Measurements from ENCODE around the gene ZBTB6. TPM values are rescaled to one million over a fixed set of nuclear protein-coding genes. Genes with fewer than 3 reads are reported as not detected.
A peak's percentile ranks its signal among the peaks of the same experiment; 100 is the strongest.

ZBTB6 gene
- total RNA-seq, 6 donors from 2014 or later, result 2.7 to 10.9 (median 7.1) TPM

DNA sequence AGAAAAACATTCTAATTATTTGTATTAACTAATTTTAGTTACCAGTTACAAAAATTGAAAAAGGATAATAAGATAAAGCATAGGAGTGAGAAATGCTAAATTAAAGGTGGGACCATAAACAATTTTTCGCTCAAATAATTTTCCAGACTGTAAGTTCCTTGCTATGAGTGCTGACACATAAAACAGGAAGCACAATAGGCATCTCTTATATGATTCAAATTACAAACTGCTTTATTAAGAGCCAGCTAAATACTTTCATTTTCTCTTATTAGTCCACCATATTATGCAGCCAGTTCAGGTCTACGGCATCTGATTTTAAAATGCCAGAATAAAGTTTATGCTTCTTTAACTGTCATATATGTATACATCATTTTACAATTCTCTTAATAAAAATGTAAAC lies 12.3 kb downstream of the ZBTB6 start:
- peaks cover 28 to 55% (median 35%) of the 10 kb centered on the region in 4 donors for H3K4me1 ChIP-seq

DNA sequence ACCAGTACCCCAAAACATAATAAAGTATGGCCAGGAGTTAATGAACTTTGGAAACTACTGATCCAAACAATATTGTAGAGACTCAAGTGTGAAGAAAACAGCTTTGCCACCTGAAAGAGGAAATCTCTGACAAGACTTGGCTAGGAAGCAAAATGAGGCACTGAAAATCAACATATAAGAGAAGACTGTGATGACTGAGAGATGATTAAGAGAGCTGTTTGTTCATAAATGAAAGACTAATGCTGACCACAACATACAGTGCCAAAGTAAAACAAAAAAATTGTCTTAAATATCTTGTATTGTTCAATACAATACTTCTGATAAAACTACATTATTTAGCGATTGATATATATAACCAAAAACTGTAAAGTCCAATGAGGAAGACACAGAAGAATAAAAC lies 15.2 kb downstream of the ZBTB6 start:
- Histone ChIP-seq H3K27ac (no peak overlapping the region), H3K36me3 (peaks cover 0 to 38% (median 9%) of the 10 kb centered on the region in 4 donors), H3K9me3 (no peaks in the 10 kb centered on the region), H3K27me3 (no peaks in the 10 kb centered on the region), H3K4me3 (no peak overlapping the region), H3K4me1 (peaks cover 17 to 41% (median 22%) of the 10 kb centered on the region in 4 donors)
- TF ChIP-seq EP300 (IDR thresholded peaks at IDR 0.05) (no peak), POLR2AphosphoS5 (IDR thresholded peaks at IDR 0.05) (no peak), POLR2A (IDR thresholded peaks at IDR 0.05) (no peak)
- TF ChIP-seq, protein P1, sequence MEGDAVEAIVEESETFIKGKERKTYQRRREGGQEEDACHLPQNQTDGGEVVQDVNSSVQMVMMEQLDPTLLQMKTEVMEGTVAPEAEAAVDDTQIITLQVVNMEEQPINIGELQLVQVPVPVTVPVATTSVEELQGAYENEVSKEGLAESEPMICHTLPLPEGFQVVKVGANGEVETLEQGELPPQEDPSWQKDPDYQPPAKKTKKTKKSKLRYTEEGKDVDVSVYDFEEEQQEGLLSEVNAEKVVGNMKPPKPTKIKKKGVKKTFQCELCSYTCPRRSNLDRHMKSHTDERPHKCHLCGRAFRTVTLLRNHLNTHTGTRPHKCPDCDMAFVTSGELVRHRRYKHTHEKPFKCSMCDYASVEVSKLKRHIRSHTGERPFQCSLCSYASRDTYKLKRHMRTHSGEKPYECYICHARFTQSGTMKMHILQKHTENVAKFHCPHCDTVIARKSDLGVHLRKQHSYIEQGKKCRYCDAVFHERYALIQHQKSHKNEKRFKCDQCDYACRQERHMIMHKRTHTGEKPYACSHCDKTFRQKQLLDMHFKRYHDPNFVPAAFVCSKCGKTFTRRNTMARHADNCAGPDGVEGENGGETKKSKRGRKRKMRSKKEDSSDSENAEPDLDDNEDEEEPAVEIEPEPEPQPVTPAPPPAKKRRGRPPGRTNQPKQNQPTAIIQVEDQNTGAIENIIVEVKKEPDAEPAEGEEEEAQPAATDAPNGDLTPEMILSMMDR (IDR thresholded peaks at IDR 0.05), result no peak
- DNase-seq, result no peak
- ATAC-seq (ENCODE audit: low FRiP score in 2 of 2), result no peak
- WGBS, 2 donors, result 98 to 100% methylated on average over 1 of the region's 1 CpG

More for the DNA sequence above, 12.3 kb downstream of the ZBTB6 start:
- no peaks in the 10 kb centered on the region for H3K9me3 ChIP-seq
- H3K27me3 ChIP-seq, result no peaks in the 10 kb centered on the region
- H3K36me3 ChIP-seq, result peaks cover 0 to 11% (median 5%) of the 10 kb centered on the region in 4 donors
- 27 to 45% methylated on average over 2 of the region's 2 CpGs for WGBS, 2 donors
- TF ChIP-seq POLR2AphosphoS5 (IDR thresholded peaks at IDR 0.05) (no peak), EP300 (IDR thresholded peaks at IDR 0.05) (no peak), POLR2A (IDR thresholded peaks at IDR 0.05) (no peak)
- TF ChIP-seq, protein P1 (IDR thresholded peaks at IDR 0.05), result no peak
- DNase-seq (no peak), ATAC-seq (ENCODE audit: low FRiP score in 2 of 2) (no peak)
- peak overlapping the region in 2 of 4 donors; percentile 30 to 59 for H3K27ac ChIP-seq
- H3K4me3 ChIP-seq, result no peak overlapping the region

DNA sequence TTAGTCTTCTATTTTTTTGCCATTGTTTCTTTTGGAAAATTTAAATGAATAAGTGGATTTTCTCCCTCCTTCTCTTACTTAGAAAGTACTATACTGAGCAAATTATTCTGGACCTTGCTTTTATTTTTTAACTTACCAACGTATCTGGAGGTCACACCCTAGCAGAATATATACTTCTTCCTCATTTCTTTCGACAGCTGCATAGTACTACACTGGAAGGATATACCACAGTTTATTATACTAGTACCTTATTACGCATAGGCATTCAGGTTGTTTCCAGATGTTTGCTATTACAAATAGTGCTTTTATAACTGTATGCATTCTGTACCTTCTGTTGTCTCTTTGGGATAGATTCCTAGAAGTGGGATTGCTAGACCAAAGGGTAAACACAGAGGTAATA lies 24.6 kb downstream of the ZBTB6 start:
- TF ChIP-seq, protein P1 (IDR thresholded peaks at IDR 0.05), result no peak
- no peak for TF ChIP-seq POLR2AphosphoS5 (IDR thresholded peaks at IDR 0.05)
- no peak for TF ChIP-seq EP300 (IDR thresholded peaks at IDR 0.05)
- no peak for TF ChIP-seq POLR2A (IDR thresholded peaks at IDR 0.05)
- ATAC-seq (ENCODE audit: low FRiP score in 2 of 2), result no peak
- Histone ChIP-seq H3K27me3 (no peaks in the 10 kb centered on the region), H3K4me1 (no peaks in the 10 kb centered on the region), H3K9me3 (no peaks in the 10 kb centered on the region), H3K4me3 (no peak overlapping the region), H3K27ac (no peak overlapping the region), H3K36me3 (peaks cover 9 to 80% (median 45%) of the 10 kb centered on the region in 4 donors)
- WGBS, 2 donors, result 73 to 87% methylated on average over 3 of the region's 3 CpGs
- no peak for DNase-seq

DNA sequence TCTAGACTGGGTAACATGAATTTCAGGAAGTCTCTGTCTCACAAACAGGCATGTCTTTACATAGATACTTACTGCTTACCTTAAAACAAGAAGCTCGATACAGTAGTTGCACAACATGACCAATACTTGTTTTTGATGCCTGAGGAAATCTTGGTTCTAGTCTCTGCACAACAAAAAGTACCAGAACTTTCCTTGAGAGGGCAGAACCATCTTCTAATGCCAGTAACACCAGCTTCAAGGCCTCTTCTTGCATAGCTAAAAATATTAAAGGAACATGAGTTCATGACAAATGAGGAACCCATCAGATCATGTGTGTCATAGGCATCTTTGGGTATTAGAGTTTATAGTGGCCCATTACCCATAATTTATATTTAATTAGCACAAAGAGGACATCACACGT lies 30.0 kb downstream of the ZBTB6 start:
- Histone ChIP-seq H3K27me3 (no peaks in the 10 kb centered on the region), H3K4me1 (no peaks in the 10 kb centered on the region), H3K4me3 (no peak overlapping the region), H3K27ac (no peak overlapping the region), H3K9me3 (no peaks in the 10 kb centered on the region), H3K36me3 (peaks cover 30 to 86% (median 47%) of the 10 kb centered on the region in 4 donors)
- TF ChIP-seq, protein P1 (IDR thresholded peaks at IDR 0.05), result no peak
- TF ChIP-seq POLR2AphosphoS5 (IDR thresholded peaks at IDR 0.05), result no peak
- no peak for TF ChIP-seq POLR2A (IDR thresholded peaks at IDR 0.05)
- no peak for TF ChIP-seq EP300 (IDR thresholded peaks at IDR 0.05)
- 85 to 100% methylated on average over 1 to 2 of the region's 2 CpGs for WGBS, 2 donors
- DNase-seq (no peak), ATAC-seq (ENCODE audit: low FRiP score in 2 of 2) (no peak)

DNA sequence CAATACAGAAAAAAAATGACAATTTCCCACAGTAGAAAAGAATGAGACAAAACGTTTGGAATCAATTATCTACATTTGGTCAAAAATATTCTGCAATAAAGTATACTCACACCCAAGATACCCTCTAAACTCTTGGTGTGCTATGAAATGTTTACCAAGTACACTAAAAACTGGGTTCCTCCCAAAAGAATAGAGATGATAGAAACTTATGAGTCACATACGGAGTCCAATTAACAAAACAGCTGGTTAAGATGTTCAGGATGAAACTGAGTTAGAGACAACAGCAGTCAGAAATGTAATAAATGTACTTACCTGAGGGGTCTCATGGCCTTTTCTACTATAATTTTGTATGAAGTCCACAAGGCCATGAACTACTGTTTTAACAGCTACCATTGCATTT lies 33.7 kb downstream of the ZBTB6 start:
- ATAC-seq (ENCODE audit: low FRiP score in 2 of 2), result no peak
- Histone ChIP-seq H3K27ac (no peak overlapping the region), H3K27me3 (no peaks in the 10 kb centered on the region), H3K36me3 (peaks cover 40 to 100% (median 74%) of the 10 kb centered on the region in 4 donors), H3K4me1 (no peaks in the 10 kb centered on the region), H3K4me3 (no peak overlapping the region), H3K9me3 (no peaks in the 10 kb centered on the region)
- DNase-seq, result no peak
- 79 to 82% methylated on average over 2 of the region's 2 CpGs for WGBS, 2 donors
- TF ChIP-seq POLR2AphosphoS5 (IDR thresholded peaks at IDR 0.05) (no peak), POLR2A (IDR thresholded peaks at IDR 0.05) (no peak), EP300 (IDR thresholded peaks at IDR 0.05) (no peak)
- TF ChIP-seq, protein P1 (IDR thresholded peaks at IDR 0.05), result no peak
